GM12878 (cell line): ENCODE measurements around the gene OR6Q1. TPM values are rescaled to one million over a fixed set of nuclear protein-coding genes. Genes with fewer than 3 reads are reported as not detected.

Experiments
- ATAC-seq: fragments of 200-7000 bp; cut with Tn5 transposase; 3 replicates; pipeline ENCODE4 v1.9.1; 2020; ENCODE audit warnings: mild to moderate bottlenecking, moderate library complexity
- BruUV-seq: library from RNA; stranded (reverse); fragments of 400-500 nt; replicated peaks from 2 replicates; lab custom pipeline; 2021; lab: Mats Ljungman, UMichigan
- CTCF ChIA-PET: fragments of 300-600 bp; sonication (Branson Sonifier 250); formaldehyde crosslinking; extraction: SDS; loops from one replicate; lab custom pipeline; 2021; ENCODE audit warnings: inconsistent platforms; lab: Yijun Ruan, JAX
- POLR2A ChIA-PET: fragments of 350-600 bp; formaldehyde crosslinking; extraction: SDS; loops from one replicate; lab custom pipeline; 2021; ENCODE audit warnings: inconsistent platforms; lab: Charles Lee
- RAD21 ChIA-PET: fragments of 300-600 bp; sonication (Branson Sonifier 250); formaldehyde crosslinking; loops from one replicate; lab custom pipeline; 2023; ENCODE audit warnings: antibody characterized with exemption; ENCODE audit not compliant: unreplicated experiment; lab: Charles Lee
- SMC1A ChIA-PET: fragments of 300-600 bp; sonication (Branson Sonifier 250); formaldehyde crosslinking; loops from one replicate; lab custom pipeline; 2023; ENCODE audit not compliant: unreplicated experiment, uncharacterized antibody; lab: Charles Lee
- DNase-seq: peaks from one replicate; pipeline ENCODE4 v3.0.0-alpha.2; 2011; ENCODE audit warnings: low read depth, low spot score
- FAIRE-seq: peaks from 3 replicates; lab custom pipeline; 2011; peaks lifted over from hg19 to GRCh38; lab: Jason Lieb, UNC
- H2AFZ ChIP-seq: 2 replicates; pipeline ENCODE4 v1.6.0; 2011; ENCODE audit warnings: low read depth, low read length, control low read depth; ENCODE audit not compliant: control insufficient read depth
- H3K27ac ChIP-seq: 2 replicates; pipeline ENCODE4 v1.5.1; 2011; ENCODE audit warnings: control low read depth; ENCODE audit not compliant: control insufficient read depth, insufficient read depth
- H3K27me3 ChIP-seq, 2 experiments: replicated peaks in 1 of 2; 2 replicates each; pipeline versions ENCODE4 v1.6.0 to v1.6.1; 2011; ENCODE audit warnings: low read length in 1 of 2; ENCODE audit not compliant: control insufficient read depth in 2 of 2, insufficient read depth in 2 of 2
- H3K36me3 ChIP-seq, 2 experiments: 2 replicates each; pipeline ENCODE4 v1.5.1; 2011; ENCODE audit warnings: low read length in 1 of 2; ENCODE audit not compliant: control insufficient read depth in 2 of 2, insufficient read depth in 2 of 2
- H3K4me1 ChIP-seq: 2 replicates; pipeline ENCODE4 v1.6.1; 2011; ENCODE audit warnings: mild to moderate bottlenecking, low read length, moderate library complexity, mixed read lengths; ENCODE audit not compliant: control insufficient read depth, insufficient read depth
- H3K4me2 ChIP-seq: 2 replicates; pipeline ENCODE4 v1.6.0; 2011; ENCODE audit warnings: control low read depth; ENCODE audit not compliant: control insufficient read depth, insufficient read depth
- H3K4me3 ChIP-seq: fragments of 200-600 bp; sonication (generic); 2 replicates; pipeline ENCODE4 v1.5.1; 2016
- H3K79me2 ChIP-seq: 2 replicates; pipeline ENCODE4 v1.6.0; 2011; ENCODE audit warnings: low read length; ENCODE audit not compliant: control insufficient read depth, insufficient read depth
- H3K9ac ChIP-seq: 2 replicates; pipeline ENCODE4 v1.8.0; 2011; ENCODE audit warnings: low read length, control low read depth, mixed read lengths; ENCODE audit not compliant: control insufficient read depth, insufficient read depth
- H3K9me3 ChIP-seq: replicated peaks from 3 replicates; pipeline ENCODE4 v1.5.1; 2011; ENCODE audit warnings: mild to moderate bottlenecking, low read length; ENCODE audit not compliant: control insufficient read depth, insufficient read depth
- H4K20me1 ChIP-seq: 2 replicates; pipeline ENCODE4 v1.6.0; 2011; ENCODE audit not compliant: control insufficient read depth, insufficient read depth
- ATF7 ChIP-seq: fragments of 450-650 bp; IDR thresholded peaks from 2 replicates; pipeline ENCODE4 v1.6.1; 2016; ENCODE audit warnings: low read depth, mild to moderate bottlenecking
- EED ChIP-seq: sonication (generic); IDR thresholded peaks from 2 replicates; pipeline ENCODE4 v1.6.1; 2016; ENCODE audit warnings: antibody characterized with exemption, low read depth
- IRF4 ChIP-seq: IDR thresholded peaks from 2 replicates; pipeline ENCODE4 v1.6.1; 2011; ENCODE audit warnings: low read depth, low read length
- KLF5 ChIP-seq: fragments of 450-650 bp; IDR thresholded peaks from 2 replicates; pipeline ENCODE4 v1.6.1; 2014; ENCODE audit warnings: mild to moderate bottlenecking; ENCODE audit not compliant: partially characterized antibody
- MAX ChIP-seq: IDR thresholded peaks from 2 replicates; pipeline ENCODE4 v1.6.1; 2012; ENCODE audit warnings: low read depth, low read length, improper control_type of control experiment
- MYC ChIP-seq: IDR thresholded peaks from 2 replicates; pipeline ENCODE4 v1.6.1; 2011; ENCODE audit warnings: mild to moderate bottlenecking, low read length, moderate library complexity, inconsistent platforms; ENCODE audit not compliant: insufficient read depth, insufficient replicate concordance, insufficient read length, severe bottlenecking
- NKRF ChIP-seq: fragments of 450-650 bp; conservative IDR thresholded peaks from 2 replicates; pipeline ENCODE4 v1.6.1; 2017; ENCODE audit warnings: mild to moderate bottlenecking, moderate library complexity
- NRF1 ChIP-seq: conservative IDR thresholded peaks from 2 replicates; pipeline ENCODE4 v1.6.1; 2011; ENCODE audit warnings: mild to moderate bottlenecking, low read depth, low read length, improper control_type of control experiment
- REST ChIP-seq: IDR thresholded peaks from 2 replicates; pipeline ENCODE4 v1.6.1; 2012; ENCODE audit warnings: mild to moderate bottlenecking, low read depth, low read length
- RUNX3 ChIP-seq: IDR thresholded peaks from 2 replicates; pipeline ENCODE4 v1.6.1; 2012; ENCODE audit warnings: low read length, inconsistent platforms
- STAT3 ChIP-seq: IDR thresholded peaks from 2 replicates; pipeline ENCODE4 v1.6.1; 2011; ENCODE audit warnings: low read depth, low read length, improper control_type of control experiment
- ZSCAN29 ChIP-seq: fragments of 450-650 bp; IDR thresholded peaks from 2 replicates; pipeline ENCODE4 v1.6.1; 2017; ENCODE audit warnings: mild to moderate bottlenecking, moderate library complexity
- WGBS: methylation state at CpG from one replicate; pipeline ENCODE4 v1.1.6; 2016; ENCODE audit warnings: low lambda C conversion rate; ENCODE audit not compliant: insufficient replicate concordance, insufficient coverage; ENCODE audit errors: missing lambda C conversion rate; 5-methylcytosine and 5-hydroxymethylcytosine counted together
- in situ Hi-C: fragments of 300-500 bp; cut with MboI; formaldehyde crosslinking; loops from 9 replicates; pipeline ENCODE4 v1.14.3; 2018; ENCODE audit warnings: mixed read lengths
- intact Hi-C: fragments of 100-400 bp; cut with micrococcal nuclease; formaldehyde crosslinking; loops from one replicate; pipeline ENCODE4 v1.14.2; 2022; ENCODE audit not compliant: unreplicated experiment
- polyA plus RNA-seq, 11 experiments: library from polyadenylated mRNA; depleted of rRNA in 4 of 11; unstranded in 6 of 11; stranded (reverse) in 5 of 11; fragments of >200 nt; fragmentation: Nextera tagmentation in 4 of 11; fragmentation: Illumina TruSeq in 1 of 11; extraction: Ambion mirVana in 4 of 11; extraction: Trizol in 1 of 11; gene quantifications; 1 replicate in 1 of 11; 2 replicates in 10 of 11; pipeline versions ENCODE4 v1.2.1 to v1.2.3, GENCODE V29; 2011 to 2016; ENCODE audit warnings: inconsistent platforms in 2 of 11, missing spikeins in 2 of 11, low read depth in 1 of 11
- total RNA-seq, 4 experiments: library from RNA; depleted of rRNA in 3 of 4; stranded (reverse); fragments of >200 nt in 3 of 4; fragmentation: Illumina TruSeq in 1 of 4; extraction: Trizol in 1 of 4; gene quantifications; 2 replicates each; pipeline versions ENCODE4 v1.2.1 to v1.2.3, GENCODE V29; 2013 to 2021

Gene OR6Q1
- total and polyA plus RNA-seq, 10 of the 15 experiments (the other 5 are each of a cell fraction or from before 2014, with no cell fraction given) = not detected

GRCh38 chr11:58039589-58039988, 8.8 kb downstream of the OR6Q1 start:
- POLR2A ChIA-PET = no interaction called here
- Histone ChIP-seq H3K9ac (no peak overlapping the region), H3K27me3 (no peaks in the 10 kb centered on the region), H3K36me3 (no peaks in the 10 kb centered on the region), H3K79me2 (no peaks in the 10 kb centered on the region), H3K27ac (no peak overlapping the region), H2AFZ (no peak overlapping the region), H3K4me1 (no peaks in the 10 kb centered on the region), H4K20me1 (no peaks in the 10 kb centered on the region), H3K4me3 (no peak overlapping the region), H3K4me2 (no peak overlapping the region), H3K9me3 (no peaks in the 10 kb centered on the region)
- ATAC-seq (no peak), DNase-seq (no peak), FAIRE-seq (no peak)
- in situ Hi-C loops (no loop called here), intact Hi-C loops (no loop called here)
- SMC1A ChIA-PET = no interaction called here
- no TSS peak for BruUV-seq
- CTCF ChIA-PET = no interaction called here
- RAD21 ChIA-PET = no interaction called here
- no peak for TF ChIP-seq REST
- TF ChIP-seq MYC = no peak

GRCh38 chr11:58043379-58043778, 12.6 kb downstream of the OR6Q1 start:
- ATAC-seq (no peak), FAIRE-seq (no peak), DNase-seq (no peak)
- H3K4me3 ChIP-seq = no peak overlapping the region
- in situ Hi-C loops (no loop called here), intact Hi-C loops (no loop called here)
- H4K20me1 ChIP-seq = no peaks in the 10 kb centered on the region
- no peak overlapping the region for H3K27ac ChIP-seq
- no peaks in the 10 kb centered on the region for H3K4me1 ChIP-seq
- no peak overlapping the region for H2AFZ ChIP-seq
- BruUV-seq = no TSS peak
- no peaks in the 10 kb centered on the region for H3K27me3 ChIP-seq
- H3K9me3 ChIP-seq = no peaks in the 10 kb centered on the region
- H3K79me2 ChIP-seq = no peaks in the 10 kb centered on the region
- ChIA-PET SMC1A (no interaction called here), CTCF (no interaction called here), POLR2A (no interaction called here), RAD21 (no interaction called here)
- no peak overlapping the region for H3K9ac ChIP-seq
- 0% methylated on average over 2 of the region's 2 CpGs for WGBS
- H3K4me2 ChIP-seq = no peak overlapping the region
- no peaks in the 10 kb centered on the region for H3K36me3 ChIP-seq
- no peak for TF ChIP-seq ZSCAN29
- no peak for TF ChIP-seq NKRF
- TF ChIP-seq IRF4 = no peak
- no peak for TF ChIP-seq RUNX3
- TF ChIP-seq KLF5 = no peak
- no peak for TF ChIP-seq STAT3
- TF ChIP-seq MAX = no peak
- no peak for TF ChIP-seq ATF7
- no peak for TF ChIP-seq NRF1
- no peak for TF ChIP-seq EED
